ENCODE measurements around the gene BARHL1. TPM values are rescaled to one million over a fixed set of nuclear protein-coding genes. Genes with fewer than 3 reads are reported as not detected.

The BARHL1 gene
- total and polyA plus RNA-seq, 2 donors (not counting 3 experiments of a cell fraction or from before 2014, with no cell fraction given), result not detected

GRCh38 chr9:132560616-132561202 is 21.7 kb upstream of the BARHL1 start:
- Histone ChIP-seq H3K4me3 (replicated peaks in 1 of 3; ENCODE audit: insufficient read depth in 1 of 3, low read depth in 1 of 3, low read length in 3 of 3) (no peak overlapping the region), H3K4me2 (ENCODE audit: insufficient read depth, low read length) (no peak overlapping the region), H3K9ac (replicated peaks; ENCODE audit: extremely low read depth, insufficient read depth, low read length) (no peak overlapping the region), H3K4me1 (ENCODE audit: control insufficient read depth, extremely low read depth, insufficient read depth, low read length) (peaks cover 5% of the 10 kb centered on the region), H3K27me3 (ENCODE audit: control insufficient read depth in 2 of 2, insufficient read depth in 2 of 2, low read length in 2 of 2) (peaks cover 15 to 17% of the 10 kb centered on the region in 2 experiments), H4K20me1 (replicated peaks; ENCODE audit: control insufficient read depth, extremely low read depth, insufficient read depth, low read length) (no peaks in the 10 kb centered on the region), H3K79me2 (ENCODE audit: control insufficient read depth, insufficient read depth, low read length) (no peaks in the 10 kb centered on the region), H3K9me1 (replicated peaks; ENCODE audit: control insufficient read depth, extremely low read depth, insufficient read depth, low read length) (no peaks in the 10 kb centered on the region), H3K27ac (ENCODE audit: insufficient read depth, low read depth, low read length) (no peak overlapping the region), H2AFZ (ENCODE audit: low read depth, low read length) (no peak overlapping the region), H3K9me3 (replicated peaks; ENCODE audit: control insufficient read depth, insufficient read depth, low read length) (no peaks in the 10 kb centered on the region), H3K36me3 (ENCODE audit: control insufficient read depth in 2 of 2, extremely low read depth in 1 of 2, insufficient read depth in 2 of 2, low read length in 2 of 2) (no peaks in the 10 kb centered on the region)
- POLR2A ChIA-PET, result no interaction called here
- FAIRE-seq (no peak), DNase-seq (ENCODE audit: low read depth, low spot score) (no peak)
- TF ChIP-seq POLR2AphosphoS5 (IDR thresholded peaks at IDR 0.05; ENCODE audit: insufficient read depth, low read depth, low read length) (no peak), EZH2 (IDR thresholded peaks at IDR 0.05; ENCODE audit: borderline replicate concordance, low read depth, low read length, severe bottlenecking) (no peak), JUN (IDR thresholded peaks at IDR 0.05; ENCODE audit: borderline replicate concordance, insufficient read depth, insufficient read length, low read depth) (no peak), FOS (IDR thresholded peaks at IDR 0.05; ENCODE audit: borderline replicate concordance, insufficient read depth, low read length) (no peak), MAX (IDR thresholded peaks at IDR 0.05; ENCODE audit: insufficient read depth, insufficient read length) (no peak)
- CTCF ChIA-PET, result interaction anchor here (0.8 to 2.1 kb wide), 5 partner anchors 11 to 16 kb away, joined by 3 to 7 read pairs (median 3); no protein-coding TSS in a partner anchor
- no TSS peak for BruUV-seq (replicated peaks)
- intact Hi-C loops (cut with micrococcal nuclease) (no loop called here), dilution Hi-C loops (cut with MboI; ENCODE audit: extremely low pct_ligation_motif_present, low sequenced_read_pairs) (no loop called here)

- BruUV-seq (replicated peaks), result no TSS peak
- Histone ChIP-seq H3K36me3 (ENCODE audit: control insufficient read depth in 2 of 2, extremely low read depth in 1 of 2, insufficient read depth in 2 of 2, low read length in 2 of 2) (no peaks in the 10 kb centered on the region), H4K20me1 (replicated peaks; ENCODE audit: control insufficient read depth, extremely low read depth, insufficient read depth, low read length) (no peaks in the 10 kb centered on the region), H3K4me2 (ENCODE audit: insufficient read depth, low read length) (no peak overlapping the region), H3K9ac (replicated peaks; ENCODE audit: extremely low read depth, insufficient read depth, low read length) (no peak overlapping the region), H3K4me1 (ENCODE audit: control insufficient read depth, extremely low read depth, insufficient read depth, low read length) (peaks cover 5% of the 10 kb centered on the region), H2AFZ (ENCODE audit: low read depth, low read length) (no peak overlapping the region), H3K9me3 (replicated peaks; ENCODE audit: control insufficient read depth, insufficient read depth, low read length) (no peaks in the 10 kb centered on the region), H3K27me3 (ENCODE audit: control insufficient read depth in 2 of 2, insufficient read depth in 2 of 2, low read length in 2 of 2) (peaks cover 15 to 17% of the 10 kb centered on the region in 2 experiments), H3K27ac (ENCODE audit: insufficient read depth, low read depth, low read length) (no peak overlapping the region), H3K9me1 (replicated peaks; ENCODE audit: control insufficient read depth, extremely low read depth, insufficient read depth, low read length) (no peaks in the 10 kb centered on the region), H3K79me2 (ENCODE audit: control insufficient read depth, insufficient read depth, low read length) (no peaks in the 10 kb centered on the region), H3K4me3 (replicated peaks in 1 of 3; ENCODE audit: insufficient read depth in 1 of 3, low read depth in 1 of 3, low read length in 3 of 3) (no peak overlapping the region)
- CTCF ChIA-PET, result interaction anchor here (2.1 kb wide), 1 partner anchor 13 kb away, joined by 7 read pairs; no protein-coding TSS in a partner anchor
- POLR2A ChIA-PET, result no interaction called here
- dilution Hi-C loops (cut with MboI; ENCODE audit: extremely low pct_ligation_motif_present, low sequenced_read_pairs), result no loop called here
- intact Hi-C loops (cut with micrococcal nuclease), result no loop called here
- FAIRE-seq (no peak), DNase-seq (ENCODE audit: low read depth, low spot score) (no peak)
- TF ChIP-seq EZH2 (IDR thresholded peaks at IDR 0.05; ENCODE audit: borderline replicate concordance, low read depth, low read length, severe bottlenecking) (no peak), GATA2 (IDR thresholded peaks at IDR 0.05; ENCODE audit: insufficient read depth, insufficient read length, low read depth, low read length) (no peak), JUN (IDR thresholded peaks at IDR 0.05; ENCODE audit: borderline replicate concordance, insufficient read depth, insufficient read length, low read depth) (no peak), FOS (IDR thresholded peaks at IDR 0.05; ENCODE audit: borderline replicate concordance, insufficient read depth, low read length) (no peak), POLR2A (IDR thresholded peaks at IDR 0.05; ENCODE audit: low read depth, low read length) (no peak), MAX (IDR thresholded peaks at IDR 0.05; ENCODE audit: insufficient read depth, insufficient read length) (no peak), MYC (IDR thresholded peaks at IDR 0.05; ENCODE audit: low read depth, low read length) (no peak), CTCF (IDR thresholded peaks at IDR 0.05; ENCODE audit: extremely low read depth in 1 of 2, insufficient read depth in 1 of 2, low read depth in 1 of 2, low read length in 2 of 2) (no peak), POLR2AphosphoS5 (IDR thresholded peaks at IDR 0.05; ENCODE audit: insufficient read depth, low read depth, low read length) (no peak)
Observed at GRCh38 chr9:132562306-132562573, 20.2 kb upstream of the BARHL1 start.

Data from endothelial cell of umbilical vein (primary cell).